Daoy (cell line): ENCODE measurements around the gene SYT1. TPM values are rescaled to one million over a fixed set of nuclear protein-coding genes. Genes with fewer than 3 reads are reported as not detected.

Source experiments
- DNase-seq: peaks from one replicate; pipeline ENCODE4 v3.0.0-alpha.2; 2015; ENCODE audit warnings: low read depth
- total RNA-seq: library from RNA; depleted of rRNA; stranded (reverse); fragments of >200 nt; shearing (Covaris generic); gene quantifications from 2 replicates; pipeline ENCODE4 v1.2.3, GENCODE V29; 2014

Gene SYT1
- total RNA-seq, 1 experiment from 2014 or later = 1.1 TPM

DNA sequence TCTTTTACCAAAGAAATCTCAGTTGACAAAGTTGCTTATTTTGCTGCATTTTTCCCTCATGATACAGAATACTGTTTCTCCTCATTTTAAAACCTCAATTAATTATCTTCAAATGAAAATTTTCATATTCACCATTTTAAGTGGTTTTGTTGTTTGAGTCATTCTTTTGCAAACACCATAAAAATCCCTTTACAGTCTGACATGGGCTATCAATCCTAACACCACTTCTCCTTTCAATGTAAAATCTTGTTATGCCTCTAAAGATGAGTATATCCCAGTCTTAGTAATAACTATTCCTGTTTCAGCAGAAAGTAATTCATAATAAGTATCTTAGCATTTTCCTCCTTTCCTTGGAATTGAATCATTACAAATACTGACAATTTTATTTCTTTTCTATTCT, 192.2 kb downstream of the SYT1 start:
- DNase-seq = no peak

GRCh38 chr12:79057540-79057939, 193.0 kb downstream of the SYT1 start:
- DNase-seq = no peak

GRCh38 chr12:79058342-79058741, 193.8 kb downstream of the SYT1 start:
- DNase-seq = peak; percentile 78

DNA sequence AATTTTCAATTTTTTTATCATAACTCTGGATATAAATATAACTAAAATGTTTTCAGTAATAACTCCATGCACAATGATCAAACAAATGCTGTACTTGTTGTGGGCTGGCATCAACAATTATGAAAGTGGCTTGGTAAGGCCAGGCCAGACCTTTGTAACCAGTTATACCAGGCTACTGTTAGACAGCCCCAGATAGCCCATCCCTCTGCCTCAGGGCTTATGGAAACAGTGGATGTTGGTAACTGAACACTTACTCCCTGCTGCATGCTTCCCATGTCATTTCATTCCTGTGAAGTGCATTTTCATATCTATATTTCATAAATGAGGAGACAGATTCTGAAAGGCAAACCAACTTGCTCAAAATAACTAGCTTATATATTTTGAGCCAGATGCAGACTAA, 195.0 kb downstream of the SYT1 start:
- no peak for DNase-seq

DNA sequence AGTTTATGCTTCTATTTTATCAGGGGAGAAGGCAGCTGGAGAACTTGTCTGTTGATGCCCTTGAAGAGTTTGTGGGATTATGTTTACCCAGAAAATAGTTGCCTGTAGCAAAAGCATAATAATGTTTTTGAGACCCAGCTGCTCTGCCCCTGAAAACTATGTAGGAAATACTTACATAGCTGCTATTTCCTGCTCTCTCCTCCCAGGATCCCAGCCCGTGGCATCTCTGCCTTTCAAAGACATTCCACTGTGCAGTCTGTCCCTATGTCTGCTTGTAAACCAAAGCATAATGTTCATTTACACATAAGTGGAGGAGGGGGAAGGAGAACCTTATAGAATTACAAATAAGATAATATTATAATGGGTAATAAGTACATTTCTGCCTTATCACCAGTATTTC, 198.7 kb downstream of the SYT1 start:
- DNase-seq = no peak

GRCh38 chr12:79067977-79068376, 203.4 kb downstream of the SYT1 start:
- DNase-seq = no peak

DNA sequence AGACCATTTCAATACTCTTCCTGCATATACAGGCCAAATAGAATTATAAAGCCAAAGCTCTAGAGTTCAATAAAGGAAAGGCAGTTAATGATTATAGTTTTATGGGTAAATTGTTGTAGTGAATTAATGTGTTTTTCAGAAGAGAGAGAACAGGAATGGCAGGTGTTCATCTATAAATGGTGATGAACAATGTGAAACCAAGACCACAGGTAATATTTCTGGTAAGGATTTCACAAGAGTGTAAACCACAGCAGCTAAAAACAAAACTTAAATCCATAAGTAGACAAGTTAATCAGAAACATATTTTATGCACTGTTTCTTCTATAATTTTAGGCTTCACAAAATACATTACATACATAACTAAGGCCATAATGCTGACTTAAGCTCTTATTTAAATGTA, 204.4 kb downstream of the SYT1 start:
- no peak for DNase-seq

GRCh38 chr12:79071498-79071897, 206.9 kb downstream of the SYT1 start:
- DNase-seq = no peak

GRCh38 chr12:79073506-79073905, 208.9 kb downstream of the SYT1 start:
- DNase-seq = no peak

DNA sequence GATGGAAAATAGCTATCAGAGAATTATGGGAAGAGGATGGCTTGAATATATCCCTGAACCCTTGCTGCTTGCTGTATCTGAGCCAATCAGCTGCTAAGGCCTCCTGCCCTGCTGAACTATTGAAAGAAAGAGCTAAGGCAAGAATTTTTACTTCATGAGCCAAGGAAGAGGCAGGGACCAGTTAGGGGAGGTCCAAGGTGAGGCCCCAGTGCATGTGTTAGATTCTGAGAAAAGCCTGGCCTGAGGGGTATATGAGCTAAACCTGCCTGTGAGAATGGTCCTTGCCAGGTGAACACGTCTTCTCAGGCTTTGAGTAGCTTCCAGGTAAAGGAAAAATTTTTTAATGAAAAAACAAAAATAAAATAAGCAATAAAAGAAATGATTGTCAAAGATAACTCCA, 218.0 kb downstream of the SYT1 start:
- no peak for DNase-seq

GRCh38 chr12:79083181-79083580, 218.6 kb downstream of the SYT1 start:
- no peak for DNase-seq

DNA sequence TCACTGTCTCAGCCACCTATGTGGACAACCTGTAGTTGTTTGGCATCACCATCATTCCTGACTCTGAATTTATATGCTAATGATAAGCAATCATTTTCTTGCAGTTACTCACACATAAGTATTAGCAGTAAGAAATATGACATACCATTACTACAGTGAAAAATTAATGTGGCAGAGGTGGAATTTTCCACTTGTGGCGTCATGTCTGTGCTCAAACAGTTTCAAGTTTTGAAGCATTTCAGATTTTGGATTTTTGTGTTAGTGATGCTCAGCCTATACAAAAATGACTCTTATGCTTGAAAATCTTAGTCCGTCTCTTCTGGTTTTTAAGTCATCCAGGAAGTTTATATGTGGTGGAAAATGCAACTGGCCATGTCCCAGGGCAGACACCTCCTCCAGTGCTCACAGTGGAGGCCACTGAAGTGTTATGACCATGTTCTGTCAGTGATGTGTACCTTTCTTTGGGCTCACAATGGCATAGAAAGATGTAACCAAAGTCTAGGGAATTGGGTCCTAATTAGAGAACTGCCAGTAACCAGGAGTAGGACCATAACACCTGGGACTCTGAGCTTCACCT, 220.6 kb downstream of the SYT1 start:
- no peak for DNase-seq

DNA sequence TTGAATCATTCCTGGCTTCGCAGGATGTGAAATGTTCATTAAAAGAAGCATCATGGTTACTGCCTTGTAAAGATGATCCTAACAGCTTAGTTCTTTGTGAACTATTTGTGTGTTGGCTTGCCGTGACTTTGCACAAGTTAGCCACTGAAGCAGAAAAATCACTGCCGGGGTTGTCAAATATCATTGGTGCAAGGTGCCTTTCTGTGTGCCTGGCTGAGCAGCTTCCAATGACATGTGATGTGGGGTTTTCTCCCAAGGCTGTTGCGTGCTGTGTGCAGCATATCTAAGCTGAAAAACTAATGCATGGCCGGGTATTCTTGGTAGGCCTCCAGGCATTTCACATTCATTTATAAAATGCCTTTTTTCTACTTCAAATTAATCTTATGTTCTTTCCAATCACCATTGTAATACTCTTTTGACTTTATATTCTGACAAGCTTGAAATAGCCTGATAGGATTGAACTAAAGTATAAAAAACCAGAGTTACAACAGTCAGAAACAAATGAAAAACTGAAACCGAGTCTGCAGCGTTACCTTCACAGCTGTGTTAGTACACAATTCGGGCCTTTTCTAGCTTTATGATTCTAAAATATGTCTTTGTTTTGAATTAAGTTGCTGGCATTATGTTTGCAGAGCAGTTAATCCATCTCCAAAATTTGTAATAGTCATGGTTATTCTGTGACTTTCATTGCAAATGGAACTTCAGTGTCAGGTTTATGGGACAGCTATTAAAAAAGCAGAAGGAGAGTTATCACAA, 222.1 kb downstream of the SYT1 start:
- no peak for DNase-seq

- no peak for DNase-seq
These were observed 234.0 kb downstream of the SYT1 start for GRCh38 chr12:79098530-79098929.

- DNase-seq = no peak
These were observed 244.4 kb downstream of the SYT1 start for GRCh38 chr12:79108962-79109361.

- no peak for DNase-seq
These were observed 250.3 kb downstream of the SYT1 start for GRCh38 chr12:79114896-79115295.

DNA sequence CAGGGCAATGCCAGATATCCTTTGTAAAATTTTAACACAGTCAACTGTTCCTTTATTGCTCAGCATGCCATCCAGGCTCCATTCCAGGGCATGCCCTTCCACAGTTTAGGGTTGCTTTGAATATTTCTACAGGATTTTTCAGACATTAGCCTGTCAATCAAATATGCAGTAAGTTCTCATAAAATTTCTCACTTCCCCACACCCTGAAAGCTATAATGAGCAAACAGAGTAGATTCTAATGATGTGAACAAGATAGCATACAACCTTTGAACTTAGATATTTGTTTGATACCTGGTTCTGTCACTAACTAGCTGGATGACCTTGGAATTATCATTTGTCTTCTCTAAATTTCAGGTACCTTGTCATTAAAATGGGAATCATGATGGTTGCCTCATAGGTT, 251.2 kb downstream of the SYT1 start:
- no peak for DNase-seq

- DNase-seq = no peak
These were observed 255.2 kb downstream of the SYT1 start for GRCh38 chr12:79119796-79120195.

DNA sequence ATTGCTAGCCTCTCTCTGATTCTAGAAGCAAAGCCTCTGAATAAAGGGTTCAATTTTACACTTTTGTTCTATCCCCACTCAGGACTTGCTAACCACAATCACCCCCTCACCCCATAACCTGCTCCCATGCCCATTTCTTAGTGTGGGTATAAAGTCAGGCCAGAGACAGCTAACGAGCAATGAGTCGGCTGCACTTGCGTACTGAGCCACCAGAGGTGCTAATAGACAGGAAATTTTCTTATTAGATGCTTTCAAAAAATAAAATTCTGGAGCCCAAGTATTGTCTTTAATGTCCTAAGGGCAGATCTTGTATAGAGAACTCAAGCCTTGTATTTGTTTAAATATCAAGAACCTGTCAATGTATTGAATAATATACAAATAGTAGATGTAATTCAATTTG, 256.9 kb downstream of the SYT1 start:
- DNase-seq = peak; percentile 13

- no peak for DNase-seq
These were observed 259.8 kb downstream of the SYT1 start for GRCh38 chr12:79124385-79124784.

GRCh38 chr12:79125358-79125757, 260.8 kb downstream of the SYT1 start:
- DNase-seq = no peak

- peak; percentile 13 for DNase-seq
These were observed 262.7 kb downstream of the SYT1 start for GRCh38 chr12:79127271-79127751.

GRCh38 chr12:79128956-79129355, 264.4 kb downstream of the SYT1 start:
- DNase-seq = no peak

DNA sequence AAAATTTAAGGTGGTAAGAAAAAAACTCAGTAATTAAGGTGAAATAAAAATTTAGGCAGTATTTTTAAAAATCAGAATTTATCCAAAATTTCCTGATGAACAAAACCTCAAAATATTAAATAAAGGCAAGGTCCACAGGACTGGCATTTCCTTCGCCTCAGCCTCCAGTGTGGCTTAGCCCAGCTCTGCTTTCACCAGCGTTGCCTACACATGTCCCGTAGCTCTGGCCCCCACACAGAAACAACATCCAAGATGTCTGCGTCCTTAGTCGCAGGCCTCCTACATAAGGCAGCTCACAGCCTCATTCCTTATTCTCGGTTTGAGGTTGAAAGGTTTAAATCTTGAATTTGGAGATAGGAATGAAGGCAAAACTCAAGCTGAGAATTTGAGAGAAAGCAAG, 274.3 kb downstream of the SYT1 start:
- DNase-seq = no peak
